Right lobe of liver (tissue), 6 donors: Measurements from ENCODE around the gene CDA. TPM values are rescaled to one million over a fixed set of nuclear protein-coding genes. Genes with fewer than 3 reads are reported as not detected.

ENCODE experiments used
- ATAC-seq, 4 donors: fragments of 200-7000 bp; cut with Tn5 transposase; one replicate each; pipeline ENCODE4 v1.9.1; 2020; ENCODE audit warnings: mild to moderate bottlenecking in 4 of 4, moderate library complexity in 4 of 4
- DNase-seq, 3 donors: peaks; one replicate each; pipeline ENCODE4 v3.0.0-alpha.2; 2020
- H3K27ac ChIP-seq, 3 donors: fragments of 200-600 bp; one replicate each; pipeline ENCODE4 v1.8.0; 2022
- H3K27me3 ChIP-seq, 2 donors: fragments of 200-600 bp; one replicate each; pipeline ENCODE4 v1.8.0; 2022
- H3K36me3 ChIP-seq, 4 donors: fragments of 200-600 bp; sonication (generic) in 1 of 4; one replicate each; pipeline versions ENCODE4 v1.5.1 to v1.8.0; 2017 to 2022; ENCODE audit warnings: control low read depth in 1 of 4
- H3K4me1 ChIP-seq, 4 donors: fragments of 200-600 bp; sonication (generic) in 1 of 4; one replicate each; pipeline versions ENCODE4 v1.5.1 to v1.8.0; 2017 to 2022; ENCODE audit warnings: control low read depth in 1 of 4
- H3K4me3 ChIP-seq, 3 donors: fragments of 200-600 bp; one replicate each; pipeline ENCODE4 v1.8.0; 2022
- H3K9me3 ChIP-seq, 4 donors: fragments of 200-600 bp; sonication (generic) in 1 of 4; one replicate each; pipeline versions ENCODE4 v1.5.1 to v1.8.0; 2017 to 2022; ENCODE audit warnings: control low read depth in 1 of 4
- POLR2A ChIP-seq: fragments of 450-650 bp; IDR thresholded peaks from one replicate; pipeline ENCODE4 v1.6.1; 2017; ENCODE audit warnings: antibody characterized with exemption, mild to moderate bottlenecking
- WGBS: methylation state at CpG from one replicate; pipeline ENCODE4 v1.1.6; 2018; ENCODE audit warnings: low coverage, low lambda C conversion rate; ENCODE audit not compliant: insufficient coverage; ENCODE audit errors: missing lambda C conversion rate; 5-methylcytosine and 5-hydroxymethylcytosine counted together
- intact Hi-C, 2 donors: fragments of 100-400 bp; cut with DNase I; formaldehyde crosslinking; loops; one replicate each; pipeline versions ENCODE4 v1.11.2 to v1.14.1; 2022
- total RNA-seq, 6 experiments: library from RNA; depleted of rRNA in 2 of 6; stranded (reverse); fragments of >200 nt in 2 of 6; fragmentation: NEBNext Ultra II Directional in 3 of 6; extraction: Animal tissue kit (Norgen Biotek cat#: 25700) in 3 of 6; gene quantifications; one replicate each; pipeline versions ENCODE4 v1.1.0 to v1.2.4, GENCODE V29; 2016 to 2023
- TF ChIP-seq, protein P1 (sequence below), 4 donors: fragments of 200-600 bp in 3 of 4; fragments of 450-650 bp in 1 of 4; IDR thresholded peaks; one replicate each; pipeline versions ENCODE4 v1.5.1 to v1.8.0; 2016 to 2022; ENCODE audit warnings: antibody characterized with exemption in 4 of 4, mild to moderate bottlenecking in 2 of 4
- donor health status: DM: no; HTN: yes; CAD: no.
- donor health status: DM: no; HTN: no; CAD: no.
- donor health status: DM: no; HTN: no; CAD: no.
- donor health status: DM: no; HTN: yes; CAD: no.
- donor health status: DM: no; HTN: yes; CAD: no.

CDA gene
- total RNA-seq, 6 experiments from 2014 or later: 12.6 to 33.8 (median 24.5) TPM

GRCh38 chr1:20578062-20578461, 10.8 kb upstream of the CDA start:
- Histone ChIP-seq H3K4me1 (no peaks in the 10 kb centered on the region), H3K4me3 (no peak overlapping the region), H3K27ac (no peak overlapping the region), H3K9me3 (no peaks in the 10 kb centered on the region), H3K36me3 (no peaks in the 10 kb centered on the region), H3K27me3 (no peaks in the 10 kb centered on the region)
- intact Hi-C loops: loop anchor here in 1 of 2 donors (5.0 kb wide), 1 partner anchor 59 kb away; no protein-coding TSS in a partner anchor
- WGBS: 68% methylated on average over 3 of the region's 3 CpGs
- TF ChIP-seq, protein P1, sequence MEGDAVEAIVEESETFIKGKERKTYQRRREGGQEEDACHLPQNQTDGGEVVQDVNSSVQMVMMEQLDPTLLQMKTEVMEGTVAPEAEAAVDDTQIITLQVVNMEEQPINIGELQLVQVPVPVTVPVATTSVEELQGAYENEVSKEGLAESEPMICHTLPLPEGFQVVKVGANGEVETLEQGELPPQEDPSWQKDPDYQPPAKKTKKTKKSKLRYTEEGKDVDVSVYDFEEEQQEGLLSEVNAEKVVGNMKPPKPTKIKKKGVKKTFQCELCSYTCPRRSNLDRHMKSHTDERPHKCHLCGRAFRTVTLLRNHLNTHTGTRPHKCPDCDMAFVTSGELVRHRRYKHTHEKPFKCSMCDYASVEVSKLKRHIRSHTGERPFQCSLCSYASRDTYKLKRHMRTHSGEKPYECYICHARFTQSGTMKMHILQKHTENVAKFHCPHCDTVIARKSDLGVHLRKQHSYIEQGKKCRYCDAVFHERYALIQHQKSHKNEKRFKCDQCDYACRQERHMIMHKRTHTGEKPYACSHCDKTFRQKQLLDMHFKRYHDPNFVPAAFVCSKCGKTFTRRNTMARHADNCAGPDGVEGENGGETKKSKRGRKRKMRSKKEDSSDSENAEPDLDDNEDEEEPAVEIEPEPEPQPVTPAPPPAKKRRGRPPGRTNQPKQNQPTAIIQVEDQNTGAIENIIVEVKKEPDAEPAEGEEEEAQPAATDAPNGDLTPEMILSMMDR (IDR thresholded peaks at IDR 0.05): no peak
- no peak for TF ChIP-seq POLR2A
- DNase-seq: no peak
- ATAC-seq: no peak

DNA sequence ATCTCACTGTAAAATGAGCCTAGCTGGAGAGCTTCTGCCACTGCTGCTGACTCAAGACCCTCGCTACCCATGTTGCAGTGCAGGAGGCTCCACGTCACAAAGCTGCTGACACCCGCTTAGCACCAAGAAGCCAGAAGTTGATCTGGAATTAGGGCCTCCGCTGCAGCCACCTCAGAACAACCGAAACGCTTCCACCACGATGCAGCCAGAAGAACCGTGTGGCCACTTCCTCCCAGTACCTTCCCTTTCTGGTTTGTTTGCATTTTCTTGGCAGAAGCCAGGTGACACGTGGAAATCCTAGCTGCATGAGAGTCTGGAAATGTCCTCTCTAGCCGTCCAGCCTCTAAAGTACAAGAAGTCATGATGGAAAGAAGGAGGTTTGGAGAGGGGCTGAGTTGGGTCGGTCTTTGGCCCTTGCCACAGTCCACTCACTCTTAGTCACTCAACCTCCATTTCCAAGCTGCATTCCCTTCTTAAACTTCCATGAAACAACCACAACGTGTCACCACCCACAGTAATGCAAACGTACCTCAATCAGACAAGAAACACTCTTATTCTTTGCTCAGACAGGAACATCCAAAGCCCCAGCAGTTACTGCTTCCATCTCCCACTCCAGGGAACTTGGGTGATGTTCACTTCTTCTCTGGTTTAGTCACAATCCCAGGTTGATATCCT, 10.0 kb upstream of the CDA start:
- H3K27me3 ChIP-seq: no peaks in the 10 kb centered on the region
- H3K36me3 ChIP-seq: no peaks in the 10 kb centered on the region
- H3K9me3 ChIP-seq: no peaks in the 10 kb centered on the region
- DNase-seq (no peak), ATAC-seq (no peak)
- TF ChIP-seq POLR2A: no peak
- TF ChIP-seq, protein P1 (IDR thresholded peaks at IDR 0.05): no peak
- 63% methylated on average over 11 of the region's 13 CpGs for WGBS
- H3K4me3 ChIP-seq: no peak overlapping the region
- no peaks in the 10 kb centered on the region for H3K4me1 ChIP-seq
- intact Hi-C loops: loop anchor here in 1 of 2 donors (5.0 kb wide), 1 partner anchor 58 kb away; no protein-coding TSS in a partner anchor
- no peak overlapping the region for H3K27ac ChIP-seq

DNA sequence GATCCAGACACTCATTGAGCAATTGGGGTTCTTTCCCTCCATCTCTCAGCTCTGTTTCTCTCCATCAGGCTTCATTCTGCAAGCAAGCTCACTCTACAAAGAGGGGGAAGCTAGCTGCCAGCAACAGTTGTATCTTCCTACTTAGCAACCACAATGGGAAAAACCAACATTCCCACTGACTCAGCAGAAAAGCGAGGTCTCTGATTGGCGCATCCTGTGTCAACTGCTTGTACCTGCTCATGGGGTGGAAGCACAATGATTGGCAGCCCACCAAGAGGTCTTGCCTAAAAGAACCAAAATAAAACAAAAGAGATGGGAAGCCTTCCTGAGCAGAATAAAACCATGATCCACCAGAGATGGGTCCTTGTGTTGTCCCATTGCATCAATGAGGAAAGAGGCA, 4.0 kb upstream of the CDA start:
- DNase-seq (no peak), ATAC-seq (no peak)
- Histone ChIP-seq H3K27me3 (no peaks in the 10 kb centered on the region), H3K36me3 (no peaks in the 10 kb centered on the region), H3K27ac (no peak overlapping the region), H3K9me3 (no peaks in the 10 kb centered on the region), H3K4me1 (no peaks in the 10 kb centered on the region), H3K4me3 (no peak overlapping the region)
- WGBS: 57% methylated on average over 2 of the region's 2 CpGs
- intact Hi-C loops: no loop called here
- no peak for TF ChIP-seq POLR2A
- TF ChIP-seq, protein P1 (IDR thresholded peaks at IDR 0.05): no peak

GRCh38 chr1:20586953-20587660, 1.8 kb upstream of the CDA start:
- 61% methylated on average over 5 of the region's 10 CpGs for WGBS
- H3K4me1 ChIP-seq: peaks cover 0 to 16% (median 7%) of the 10 kb centered on the region in 4 donors
- DNase-seq (no peak), ATAC-seq (no peak)
- H3K27ac ChIP-seq: no peak overlapping the region
- no peak for TF ChIP-seq POLR2A
- TF ChIP-seq, protein P1 (IDR thresholded peaks at IDR 0.05): no peak
- H3K27me3 ChIP-seq: no peaks in the 10 kb centered on the region
- no peak overlapping the region for H3K4me3 ChIP-seq
- H3K9me3 ChIP-seq: no peaks in the 10 kb centered on the region
- H3K36me3 ChIP-seq: no peaks in the 10 kb centered on the region
- intact Hi-C loops: no loop called here
